DMS 273 (cell line): ENCODE results near the gene CLN3.
A peak's percentile ranks its signal among the peaks of the same experiment; 100 is the strongest.
"Not testable (repeated sequence)": the region's sequence is repeated elsewhere in the genome, so short reads cannot be mapped to it uniquely, and the experiment has no call there.

Experiments used
- DNase-seq: peaks from one replicate; lab custom pipeline; 2025; ENCODE audit not compliant: unreplicated experiment; lab: John Stamatoyannopoulos, UW

Gene CLN3

DNA sequence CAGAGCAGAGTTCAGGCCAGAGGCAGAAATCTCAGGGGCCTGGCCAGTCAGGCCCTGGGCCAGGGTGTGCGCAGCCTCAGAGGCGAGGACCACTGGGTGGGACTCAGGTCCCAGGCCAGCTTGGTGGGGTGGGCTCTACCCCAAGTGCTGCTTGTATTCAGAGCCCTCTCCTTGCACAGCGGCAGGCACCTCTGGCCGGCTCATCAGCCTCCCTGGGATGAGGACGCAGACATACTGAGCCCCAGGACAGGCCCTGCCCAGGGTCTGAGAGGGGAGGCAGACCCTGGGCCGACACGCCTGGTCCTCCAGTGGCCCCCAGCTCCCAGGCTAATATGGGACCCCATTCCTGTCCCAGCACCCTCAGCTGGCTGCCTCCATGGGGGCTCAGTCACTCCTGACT is 22.4 kb upstream of the CLN3 start:
- no peak for DNase-seq

DNA sequence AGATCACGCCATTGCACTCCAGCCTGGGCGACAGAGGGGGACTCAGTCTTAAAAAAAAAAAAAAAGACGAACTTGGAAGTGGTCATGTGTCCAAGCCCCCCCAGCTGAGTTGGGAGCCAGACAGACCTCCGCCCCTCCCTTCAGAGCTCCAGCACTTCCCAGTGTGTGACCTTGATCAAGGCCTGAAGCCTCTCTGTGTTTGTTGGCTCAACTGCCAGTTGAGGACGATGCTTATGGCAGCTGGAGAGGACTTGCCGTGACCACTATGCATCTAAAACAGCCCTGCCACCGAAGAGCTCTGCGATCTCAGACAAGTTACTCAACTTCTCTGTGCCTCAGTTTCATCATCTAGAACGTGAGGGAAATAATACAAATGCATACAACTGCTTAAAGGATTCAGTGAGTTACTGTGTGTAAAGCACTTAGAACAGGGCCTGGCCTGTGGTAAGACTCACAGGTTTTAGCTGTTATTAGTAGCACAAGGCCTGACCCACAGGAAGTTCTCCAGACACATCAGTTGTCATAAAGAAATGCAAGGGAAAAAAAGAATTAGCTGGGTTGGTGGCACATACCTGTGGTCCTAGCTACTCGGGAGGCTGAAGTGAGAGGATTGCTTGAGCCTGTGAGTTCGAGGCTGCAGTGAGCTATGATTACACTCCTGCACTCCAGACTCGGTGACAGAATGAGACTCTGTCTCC is 21.8 kb upstream of the CLN3 start:
- DNase-seq, result no peak

DNA sequence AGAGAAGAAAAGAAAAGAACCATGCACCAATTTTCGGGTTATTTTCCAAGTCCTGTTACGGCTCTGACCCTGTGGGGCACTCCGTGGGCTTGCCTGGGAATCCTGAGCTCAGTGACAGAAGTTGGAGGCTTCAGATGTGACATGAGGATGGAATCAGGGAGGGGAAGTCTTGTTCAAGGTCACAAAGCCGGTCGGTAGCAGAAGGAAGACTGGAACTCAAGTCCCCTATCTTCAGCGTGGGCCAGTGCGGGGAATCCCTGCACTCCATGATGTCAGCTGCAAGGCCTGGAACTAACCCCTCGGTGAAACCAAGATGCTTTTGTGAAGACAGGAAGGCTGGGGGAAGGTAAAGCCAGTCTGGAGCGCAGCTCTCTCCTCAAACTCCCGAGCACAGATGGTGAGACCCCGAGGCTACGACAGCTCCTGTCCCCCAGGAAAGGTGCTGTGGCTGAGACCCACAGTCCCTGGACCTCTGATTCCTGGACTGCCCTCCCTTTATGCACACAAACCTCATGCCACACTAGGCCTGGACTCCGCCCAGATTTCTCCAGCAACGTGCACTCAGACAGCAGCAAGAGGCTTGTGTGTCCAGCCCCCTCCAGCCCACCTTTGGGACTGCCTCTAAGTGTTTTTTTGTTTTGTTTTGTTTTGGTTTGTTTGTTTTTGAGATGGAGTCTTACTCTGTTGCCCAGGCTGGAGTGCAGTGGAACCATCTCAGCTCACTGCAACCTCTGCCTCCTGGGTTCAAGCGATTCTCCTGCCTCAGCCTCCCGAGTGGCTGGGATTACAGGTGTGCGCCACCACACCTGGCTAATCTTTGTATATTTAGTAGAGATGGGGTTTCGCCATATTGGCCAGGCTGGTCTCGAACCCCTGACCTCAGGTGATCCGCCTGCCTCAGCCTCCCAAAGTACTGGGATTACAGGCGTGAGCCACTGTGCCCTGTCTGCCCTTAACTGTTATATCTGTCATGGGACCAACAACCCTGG is 20.2 kb upstream of the CLN3 start:
- no peak for DNase-seq

DNA sequence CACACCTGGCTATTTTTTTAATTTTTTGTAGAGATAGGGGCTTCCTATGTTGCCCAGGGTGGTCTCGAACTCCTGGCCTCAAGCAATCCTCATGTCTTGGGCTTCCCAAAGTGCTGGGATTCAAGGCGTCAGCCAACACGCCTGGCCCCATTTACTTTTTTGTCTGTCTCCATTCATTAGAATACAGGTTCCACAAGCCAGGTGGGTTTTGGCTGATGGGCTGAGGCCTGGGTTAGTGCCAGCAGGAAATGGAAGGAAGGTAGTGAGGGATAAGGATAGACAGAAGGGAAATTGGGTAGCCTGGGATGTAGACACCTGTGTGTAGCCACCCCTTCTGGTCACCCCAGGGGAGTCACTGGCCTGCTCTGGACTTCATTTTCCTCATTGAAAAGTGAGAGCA is 19.2 kb upstream of the CLN3 start:
- DNase-seq, result no peak

DNA sequence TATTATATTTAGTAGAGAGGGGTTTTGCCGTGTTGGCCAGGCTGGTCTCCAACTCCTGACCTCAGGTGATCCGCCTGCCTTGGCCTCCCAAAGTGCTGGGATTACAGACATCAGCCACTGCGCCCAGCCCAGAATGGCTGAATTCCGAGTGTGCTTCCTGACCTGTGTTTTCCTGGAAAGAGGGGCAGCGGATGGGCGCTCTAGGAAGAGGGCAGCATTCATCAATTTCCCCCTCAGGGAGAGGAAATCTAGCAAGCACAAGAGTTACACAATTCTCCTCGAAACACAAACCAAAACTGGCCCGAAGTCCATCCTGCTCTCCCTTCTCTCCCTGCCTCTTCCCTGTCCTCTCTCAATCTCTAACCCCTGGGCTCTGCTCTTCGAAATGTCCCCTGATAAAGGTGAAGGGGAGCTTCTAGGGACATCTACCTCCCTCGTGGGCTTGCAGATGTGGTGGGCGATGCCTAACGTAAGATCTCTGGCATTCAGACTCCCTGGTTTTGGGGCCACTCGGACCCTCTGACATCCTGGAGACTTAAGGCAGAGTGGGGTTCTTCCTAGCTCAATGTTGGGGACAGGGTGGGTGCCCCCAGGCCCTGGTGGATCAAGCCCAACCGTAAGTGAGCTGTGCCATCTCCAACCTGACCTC is 13.7 kb upstream of the CLN3 start:
- no peak for DNase-seq

DNA sequence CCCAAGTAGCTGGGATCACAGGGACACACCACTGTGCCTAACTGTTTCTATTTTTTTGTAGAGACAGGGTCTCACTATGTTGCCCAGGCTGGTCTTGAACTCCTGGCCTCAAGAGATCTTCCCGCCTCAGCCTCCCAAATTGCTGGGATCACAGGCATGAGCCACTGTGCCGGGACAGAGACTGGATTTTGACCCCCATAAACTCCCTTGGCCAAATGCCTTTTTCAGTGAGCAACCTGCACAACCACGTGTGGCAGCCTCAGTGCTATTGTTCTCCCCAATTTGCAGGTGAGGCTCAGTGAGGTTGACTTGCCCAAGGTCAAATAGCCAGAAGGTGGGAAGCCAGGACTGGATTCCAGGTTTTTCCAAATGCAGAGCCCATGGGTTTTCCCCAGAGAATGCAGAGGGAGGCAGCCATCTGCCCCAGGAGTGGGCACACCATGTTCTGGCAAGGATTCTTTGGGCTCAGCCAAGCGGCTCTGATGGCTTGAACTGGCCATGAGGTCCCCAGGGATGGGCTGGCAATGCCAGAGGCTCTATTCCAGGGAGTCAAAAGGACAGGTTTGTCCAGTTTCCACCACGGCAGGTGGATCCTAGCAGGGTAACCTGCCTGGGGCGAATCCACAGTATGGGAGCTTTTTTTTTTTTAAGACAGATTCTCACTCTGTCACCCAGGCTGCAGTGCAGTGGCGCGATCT is 13.0 kb upstream of the CLN3 start:
- peak; percentile 67 for DNase-seq

DNA sequence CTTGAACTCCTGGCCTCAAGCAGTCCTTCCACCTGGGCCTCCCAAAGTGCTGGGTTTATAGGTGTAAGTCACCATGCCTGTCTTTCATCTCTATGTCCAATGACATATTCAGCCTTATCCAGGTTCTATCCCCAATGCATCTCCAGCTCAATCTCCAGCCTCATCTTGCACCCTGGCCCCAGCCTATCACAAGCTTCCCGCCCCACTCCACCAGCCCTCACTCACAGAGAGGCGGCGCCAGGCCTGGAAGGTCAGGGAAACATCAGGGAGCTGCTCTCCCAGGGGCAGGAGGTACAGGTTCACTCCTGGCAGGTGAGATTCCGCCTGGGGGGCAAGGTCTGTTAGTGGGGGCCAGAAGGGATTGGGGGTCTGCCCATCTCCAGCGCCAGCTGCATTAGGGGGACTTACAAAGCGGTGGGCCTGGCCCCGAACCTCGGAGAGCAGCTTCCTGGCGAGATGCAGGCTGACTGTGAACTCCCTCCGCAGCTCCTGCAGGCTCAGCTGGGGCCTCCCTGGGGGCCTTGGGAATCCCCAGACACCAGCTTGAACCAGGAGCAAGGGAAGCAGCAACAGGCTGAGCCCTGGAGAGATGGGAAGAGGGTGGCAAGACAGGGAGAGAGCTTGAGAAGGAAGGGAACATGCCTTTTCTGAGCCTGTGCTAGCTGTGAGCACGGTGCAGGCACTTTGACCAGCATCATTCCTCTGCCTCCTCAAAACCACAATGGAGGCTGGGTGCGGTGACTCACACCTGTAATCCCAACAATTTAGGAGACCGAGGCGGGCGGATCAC is 11.8 kb upstream of the CLN3 start:
- DNase-seq, result no peak

DNA sequence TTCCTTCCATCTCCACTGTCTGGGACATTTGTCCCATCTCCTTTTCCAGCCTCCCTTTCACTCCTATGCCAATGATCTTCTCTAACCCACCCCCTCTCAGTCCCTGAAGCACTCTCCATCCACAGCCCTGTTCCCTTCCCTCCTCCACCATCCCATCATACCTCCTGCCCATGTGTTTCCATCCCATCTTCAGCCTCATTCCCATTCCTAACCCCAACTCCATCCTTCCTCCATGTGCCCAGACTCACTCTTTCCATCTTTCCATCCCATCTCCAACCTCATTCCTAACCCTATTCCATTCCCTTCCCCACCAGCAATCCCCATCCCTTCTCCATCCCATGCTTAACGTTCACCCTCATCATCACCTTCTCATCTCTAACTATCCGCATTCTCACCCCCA is 10.4 kb upstream of the CLN3 start:
- no peak for DNase-seq

DNA sequence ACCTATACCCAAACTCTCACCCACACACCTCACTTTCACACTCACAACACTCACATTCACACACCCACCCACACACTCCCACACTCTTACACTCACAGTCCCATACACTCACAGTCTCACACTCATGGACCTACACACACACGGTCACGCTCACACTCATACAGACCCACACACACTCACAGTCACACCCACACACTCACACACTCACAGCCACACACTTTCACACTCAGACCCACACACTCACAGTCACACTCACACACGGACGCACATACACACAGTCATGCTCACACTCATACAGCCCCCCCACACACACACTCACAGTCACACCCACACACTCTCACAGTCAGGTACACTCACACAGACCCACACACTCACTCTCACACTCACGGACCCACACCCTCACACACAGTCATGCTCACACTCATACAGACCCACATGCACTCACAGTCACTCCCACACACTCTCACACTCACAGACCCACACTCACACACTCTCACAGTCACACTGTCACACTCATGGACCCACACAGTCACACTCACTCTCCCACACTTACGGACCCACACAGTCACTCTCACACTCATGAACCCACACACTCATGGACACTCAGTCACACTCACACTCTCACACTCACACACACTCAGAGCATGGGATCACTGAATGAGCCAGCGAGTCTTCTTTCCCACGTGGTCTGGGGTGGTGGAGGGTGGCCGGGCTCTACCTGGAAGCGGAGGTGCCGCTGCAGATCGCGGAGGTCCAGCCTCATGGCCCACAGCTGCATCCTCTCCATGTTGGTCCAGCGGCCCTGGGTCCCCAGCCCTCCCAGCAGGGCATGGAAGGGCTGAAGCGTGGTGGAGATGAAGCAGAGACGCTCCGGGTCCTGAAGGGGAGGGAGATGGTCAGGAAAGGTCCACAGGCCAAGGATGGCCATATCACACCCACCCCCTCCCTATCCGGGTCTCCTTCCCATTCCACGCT is 9.7 kb upstream of the CLN3 start:
- DNase-seq, result no peak

DNA sequence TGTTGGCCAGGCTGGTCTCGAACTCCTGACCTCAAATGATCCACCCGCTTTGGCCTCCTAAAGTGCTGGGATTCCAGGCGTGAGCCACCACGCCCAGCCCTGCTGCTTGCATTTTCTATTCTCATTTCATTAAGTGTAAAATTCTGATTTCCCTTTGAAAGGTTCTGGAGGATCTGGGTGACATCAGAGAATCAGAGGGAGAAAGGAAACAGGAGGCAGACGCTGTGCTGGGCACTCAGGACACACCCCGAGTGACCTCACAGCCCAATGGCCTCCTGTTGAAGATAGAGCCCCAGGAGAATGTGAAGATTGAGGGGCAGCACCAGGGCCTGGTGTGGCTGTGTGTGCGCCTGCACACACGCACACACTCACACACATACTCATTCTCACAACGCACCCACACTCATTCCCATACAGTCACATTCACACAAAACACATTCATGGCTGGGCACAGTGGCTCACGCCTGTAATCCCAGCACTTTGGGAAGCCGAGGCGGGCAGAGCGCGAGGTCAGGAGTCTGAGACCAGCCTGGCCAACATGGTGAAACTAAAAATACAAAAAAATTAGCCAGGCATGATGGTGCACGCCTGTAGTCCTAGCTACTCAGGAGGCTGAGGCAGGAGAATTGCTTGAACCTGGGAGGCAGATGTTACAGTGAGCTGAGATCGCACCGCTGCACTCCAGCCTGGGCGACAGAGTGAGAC is 8.8 kb upstream of the CLN3 start:
- not testable (repeated sequence) for DNase-seq

DNA sequence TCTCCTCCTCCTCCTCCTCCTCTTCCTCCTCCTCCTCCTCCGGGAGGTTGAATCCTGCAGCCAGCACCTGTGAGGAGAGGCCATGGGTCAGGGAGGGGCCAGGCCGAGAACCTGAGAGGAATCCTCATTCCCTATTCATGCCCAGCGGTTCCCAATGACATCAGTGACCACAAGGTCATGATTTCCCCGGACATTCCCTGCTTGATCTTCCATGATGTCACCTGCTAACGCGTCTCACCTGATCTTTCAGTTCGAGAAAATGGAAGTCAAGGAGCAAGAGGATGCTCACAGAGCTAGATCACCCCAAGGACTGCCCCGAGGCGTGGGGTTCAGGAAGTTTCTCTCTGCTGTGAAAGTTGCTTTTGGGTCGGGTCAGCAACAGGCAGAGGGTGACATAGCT is 8.0 kb upstream of the CLN3 start:
- no peak for DNase-seq

DNA sequence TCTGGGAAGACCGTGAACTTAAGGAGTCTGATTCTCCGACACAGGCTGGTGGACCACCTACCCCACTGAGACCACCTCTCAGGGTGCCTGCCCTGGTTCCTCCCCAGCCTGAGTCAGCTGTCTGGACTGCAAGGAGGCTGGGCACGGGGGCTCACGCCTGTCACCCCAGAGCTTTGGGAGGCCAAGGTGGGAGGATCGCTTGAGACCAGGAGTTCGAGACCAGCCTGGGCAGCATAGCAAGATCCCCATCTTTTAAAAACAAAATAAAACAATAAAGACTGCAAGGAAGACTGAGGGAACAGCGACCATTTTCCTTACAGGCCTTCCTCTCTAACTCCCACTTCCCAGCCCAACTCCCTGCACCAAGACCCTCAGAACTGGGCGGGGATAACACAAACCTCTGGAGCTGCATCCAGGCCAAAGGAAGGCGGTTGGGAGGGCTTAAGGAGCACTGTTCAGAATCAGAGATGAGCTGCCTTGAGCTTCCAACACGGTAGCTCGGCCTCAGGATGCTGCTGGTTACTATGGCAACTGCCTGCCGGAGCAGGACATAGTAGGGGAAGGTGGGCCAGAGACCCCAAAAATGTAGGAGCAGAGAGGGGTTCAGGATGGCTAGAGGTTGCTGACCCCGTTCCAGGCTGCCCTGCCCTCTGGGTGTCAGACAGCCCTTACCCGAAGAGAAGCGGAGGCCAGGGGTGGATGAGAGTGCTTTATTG is 7.0 kb upstream of the CLN3 start:
- DNase-seq, result no peak

DNA sequence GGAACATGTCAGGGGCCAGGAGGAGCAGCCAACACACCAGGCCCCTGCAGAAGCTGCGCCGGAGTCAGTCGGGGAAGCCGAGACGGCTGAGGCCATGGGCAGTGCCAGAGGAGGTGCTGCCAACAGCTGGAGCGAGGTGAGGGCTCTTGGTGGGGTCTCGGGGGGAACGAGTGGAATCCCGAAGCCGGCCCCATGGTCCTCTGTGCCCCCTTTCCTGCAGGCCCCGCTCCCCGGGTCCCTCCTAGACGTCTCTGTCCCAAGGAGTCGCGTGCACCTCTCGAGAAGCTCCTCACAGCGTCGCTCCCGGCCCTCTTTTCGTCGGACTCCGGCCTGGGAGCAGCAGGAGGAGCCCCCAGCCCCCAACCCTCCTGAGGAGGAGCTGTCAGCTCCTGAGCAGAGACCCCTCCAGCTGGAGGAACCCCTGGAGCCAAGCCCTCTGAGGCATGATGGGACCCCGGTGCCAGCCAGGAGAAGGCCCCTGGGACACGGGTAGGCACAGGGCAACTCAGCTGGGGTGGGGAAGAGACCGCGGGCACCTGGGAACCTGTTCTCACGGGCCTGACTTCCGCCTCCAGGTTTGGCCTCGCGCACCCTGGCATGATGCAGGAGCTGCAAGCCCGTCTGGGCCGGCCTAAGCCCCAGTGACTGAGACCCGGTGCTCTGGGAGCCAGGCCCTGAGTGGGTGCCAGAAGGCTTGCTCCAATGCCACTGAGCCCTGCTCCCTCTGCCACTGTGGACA is 6.2 kb upstream of the CLN3 start:
- DNase-seq, result no peak

DNA sequence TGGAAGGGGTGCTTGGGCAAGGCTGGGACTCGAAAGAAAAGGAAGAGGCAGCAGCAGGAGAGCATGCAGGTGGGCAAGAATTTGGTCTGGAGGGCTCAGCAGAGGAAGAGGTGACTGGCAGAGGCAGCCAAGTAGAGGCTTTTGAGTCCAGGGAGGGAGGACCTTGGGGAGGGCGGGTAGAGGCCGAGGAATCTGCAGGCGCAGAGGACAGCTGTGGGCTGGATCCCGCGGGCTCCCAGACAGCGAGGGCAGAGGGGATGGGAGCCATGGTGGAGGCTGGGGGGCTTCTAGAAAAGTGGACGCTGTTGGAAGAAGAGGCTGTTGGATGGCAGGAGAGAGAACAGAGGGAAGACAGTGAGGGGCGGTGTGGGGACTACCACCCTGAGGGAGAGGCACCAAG is 5.5 kb upstream of the CLN3 start:
- DNase-seq, result no peak

DNA sequence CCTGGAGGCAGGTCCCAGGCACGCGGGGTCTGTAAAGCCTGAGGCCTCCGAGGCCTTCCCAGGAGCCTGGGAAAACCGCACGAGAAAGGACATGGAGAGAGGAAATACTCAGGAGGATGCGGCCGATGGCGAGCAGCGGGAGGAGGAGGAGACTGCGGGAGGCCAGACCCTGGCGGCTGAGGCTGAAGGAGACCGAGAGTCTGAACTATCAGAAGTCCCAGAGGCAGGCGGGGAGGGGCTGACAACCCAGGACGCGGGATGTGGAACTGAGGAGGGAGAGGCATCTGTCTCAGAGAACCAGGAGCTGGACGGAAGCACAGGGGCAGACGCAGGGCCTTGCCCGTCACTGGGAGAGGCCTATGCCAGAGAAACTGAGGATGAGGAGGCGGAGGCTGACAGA is 5.0 kb upstream of the CLN3 start:
- DNase-seq, result no peak

DNA sequence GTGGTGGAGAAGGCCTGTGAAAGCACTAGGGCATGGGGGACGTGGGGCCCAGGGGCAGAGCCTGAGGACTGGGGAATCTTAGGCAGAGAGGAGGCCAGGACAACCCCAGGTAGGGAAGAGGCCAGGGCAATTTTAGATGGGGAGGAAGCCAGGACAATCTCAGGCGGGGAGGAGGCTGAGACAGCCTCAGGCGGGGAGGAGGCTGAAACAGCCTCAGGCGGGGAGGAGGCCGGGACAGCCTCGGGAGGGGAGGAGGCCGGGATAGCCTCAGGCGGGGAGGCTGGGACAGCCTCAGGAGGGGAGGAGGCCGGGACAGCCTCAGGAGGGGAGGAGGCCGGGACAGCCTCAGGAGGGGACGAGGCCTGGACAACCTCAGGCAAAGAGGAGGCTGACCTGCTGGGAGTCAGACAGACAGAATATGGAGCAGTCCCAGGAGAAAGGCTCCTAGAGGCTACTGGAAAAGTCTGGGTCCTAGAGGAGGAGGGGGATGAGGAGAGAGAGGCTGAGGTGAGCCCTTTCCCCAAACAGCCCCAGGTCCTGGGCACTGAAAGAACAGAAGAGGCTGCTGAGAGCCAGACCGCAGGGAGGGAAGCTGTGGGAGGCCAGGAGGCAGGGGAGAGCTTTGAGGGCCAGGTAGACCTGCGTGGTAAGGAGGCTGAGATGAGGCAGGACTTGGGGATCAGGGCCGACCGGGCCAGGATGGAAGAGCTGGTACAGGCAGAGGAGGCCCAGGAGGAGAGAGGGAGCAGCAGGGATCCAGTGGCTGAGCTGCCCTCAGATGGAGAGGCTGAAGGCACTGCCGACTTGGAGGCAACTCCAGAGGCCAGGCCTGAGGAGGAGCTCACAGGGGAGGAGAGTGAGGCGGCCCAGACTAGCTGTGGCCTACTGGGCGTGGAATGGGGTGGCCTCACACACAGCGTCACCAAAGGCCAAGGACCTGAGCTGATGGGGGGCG is 4.2 kb upstream of the CLN3 start:
- no peak for DNase-seq
